Renal cortex interstitium (tissue), 15 donors: Measurements from ENCODE around the gene CYP4F12. TPM values are rescaled to one million over a fixed set of nuclear protein-coding genes. Genes with fewer than 3 reads are reported as not detected.

ENCODE experiments used
- DNase-seq, 11 donors: peaks; one replicate each; pipeline ENCODE4 v3.0.0-alpha.2; 2013; ENCODE audit warnings: low read depth in 9 of 11, low spot score in 4 of 11; ENCODE audit errors: extremely low read depth in 1 of 11
- long read RNA-seq, 16 experiments: transcript quantifications; one replicate each; lab custom pipeline, GENCODE V29; 2026
- polyA plus RNA-seq, 3 donors: library from polyadenylated mRNA; unstranded; fragments of 120-200 nt; gene quantifications; one replicate each; pipeline ENCODE4 v1.2.1, GENCODE V29; 2013; ENCODE audit not compliant: insufficient read length in 3 of 3

Gene CYP4F12, protein sequence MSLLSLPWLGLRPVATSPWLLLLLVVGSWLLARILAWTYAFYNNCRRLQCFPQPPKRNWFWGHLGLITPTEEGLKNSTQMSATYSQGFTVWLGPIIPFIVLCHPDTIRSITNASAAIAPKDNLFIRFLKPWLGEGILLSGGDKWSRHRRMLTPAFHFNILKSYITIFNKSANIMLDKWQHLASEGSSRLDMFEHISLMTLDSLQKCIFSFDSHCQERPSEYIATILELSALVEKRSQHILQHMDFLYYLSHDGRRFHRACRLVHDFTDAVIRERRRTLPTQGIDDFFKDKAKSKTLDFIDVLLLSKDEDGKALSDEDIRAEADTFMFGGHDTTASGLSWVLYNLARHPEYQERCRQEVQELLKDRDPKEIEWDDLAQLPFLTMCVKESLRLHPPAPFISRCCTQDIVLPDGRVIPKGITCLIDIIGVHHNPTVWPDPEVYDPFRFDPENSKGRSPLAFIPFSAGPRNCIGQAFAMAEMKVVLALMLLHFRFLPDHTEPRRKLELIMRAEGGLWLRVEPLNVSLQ
- polyA plus RNA-seq = 1 to 10 TPM in 1 of 3 donors, under 1 TPM in 1, not detected in 1; 0.62 to 1.3 TPM
- long read RNA-seq, donor 1 = 0 reads
- long read RNA-seq, donor 2 = 0 reads
- long read RNA-seq, donor 3 = 0 reads
- long read RNA-seq, donor 4 = 0 reads
- long read RNA-seq, donor 5 = 0 reads
- long read RNA-seq, donor 6 = 0 reads
- long read RNA-seq, donor 7 = 0 reads
- long read RNA-seq, donor 8 = 0 reads
- long read RNA-seq, donor 9 = 0 reads
- long read RNA-seq, donor 10 = 0 reads
- long read RNA-seq, donor 11 = 0 reads
- long read RNA-seq, donor 12 = 0 reads
- long read RNA-seq, donor 13 = 0 reads
- long read RNA-seq, donor 14 = 0 reads
- long read RNA-seq, donor 15 = 0 reads
- long read RNA-seq, donor 16 = 0 reads

DNA sequence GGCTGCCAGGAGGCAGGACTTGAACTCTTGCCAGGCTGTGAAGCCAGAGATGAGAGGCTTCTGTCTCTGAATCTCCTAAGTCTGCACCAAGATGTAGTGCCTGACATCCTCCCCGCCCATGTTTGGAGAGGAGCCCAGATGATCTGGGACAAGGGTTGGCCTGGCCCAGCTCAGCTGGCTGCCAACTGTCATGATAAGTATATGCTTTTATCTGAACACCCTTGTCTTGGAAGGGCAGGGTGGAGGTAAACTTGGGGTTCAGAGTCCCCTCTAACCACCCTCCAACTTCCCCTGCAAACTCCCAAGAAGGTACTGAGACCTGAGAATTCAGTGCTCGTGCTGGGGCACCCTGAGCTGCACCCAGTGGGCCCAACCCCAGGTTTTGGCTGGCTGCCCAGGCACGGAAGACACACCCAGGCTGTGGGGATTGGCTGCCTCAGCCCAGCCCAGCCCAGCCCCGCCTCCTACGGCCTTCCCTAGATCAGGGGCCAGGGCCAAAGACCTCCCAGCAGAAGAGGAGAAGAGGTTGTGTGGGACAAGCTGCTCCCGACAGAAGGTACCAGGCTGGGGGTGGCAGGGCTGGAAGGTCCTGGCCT, at the start of gene CYP4F12:
Gene CYP4F12, plus strand, starts transcription at position 508 of the 596 bp plus-strand sequence. CDS start 443 bp downstream, outside the sequence.
- DNase-seq = peak in 2 of 11 donors; percentile 1 to 12

DNA sequence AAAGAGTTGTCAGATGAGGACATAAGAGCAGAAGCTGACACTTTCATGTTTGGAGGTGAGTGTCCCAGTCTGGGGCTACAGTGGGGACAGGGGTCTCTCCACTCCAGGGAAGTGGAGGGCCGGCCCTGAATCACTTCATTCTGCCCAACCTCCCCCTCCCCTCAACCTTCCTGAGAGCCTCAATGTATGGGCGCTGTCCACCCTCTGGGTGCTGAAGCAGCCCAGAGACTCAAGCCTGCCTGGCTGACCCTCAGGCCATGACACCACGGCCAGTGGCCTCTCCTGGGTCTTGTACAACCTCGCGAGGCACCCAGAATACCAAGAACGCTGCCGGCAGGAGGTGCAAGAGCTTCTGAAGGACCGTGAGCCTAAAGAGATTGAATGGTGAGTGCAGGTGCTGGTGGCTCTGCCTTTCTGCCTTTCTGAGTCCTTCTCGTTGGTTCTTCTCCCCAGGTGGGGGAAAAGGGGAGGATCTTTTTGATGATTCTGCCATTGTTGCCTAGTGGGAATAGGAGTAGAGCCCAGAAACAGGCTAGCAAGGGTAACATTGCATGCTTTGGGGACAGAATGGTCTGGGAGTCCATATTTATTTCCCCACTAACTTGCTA, 49.1 kb upstream of the CYP4F12 start:
- peak in 5 of 11 donors; percentile 11 to 34 (median 15) for DNase-seq

DNA sequence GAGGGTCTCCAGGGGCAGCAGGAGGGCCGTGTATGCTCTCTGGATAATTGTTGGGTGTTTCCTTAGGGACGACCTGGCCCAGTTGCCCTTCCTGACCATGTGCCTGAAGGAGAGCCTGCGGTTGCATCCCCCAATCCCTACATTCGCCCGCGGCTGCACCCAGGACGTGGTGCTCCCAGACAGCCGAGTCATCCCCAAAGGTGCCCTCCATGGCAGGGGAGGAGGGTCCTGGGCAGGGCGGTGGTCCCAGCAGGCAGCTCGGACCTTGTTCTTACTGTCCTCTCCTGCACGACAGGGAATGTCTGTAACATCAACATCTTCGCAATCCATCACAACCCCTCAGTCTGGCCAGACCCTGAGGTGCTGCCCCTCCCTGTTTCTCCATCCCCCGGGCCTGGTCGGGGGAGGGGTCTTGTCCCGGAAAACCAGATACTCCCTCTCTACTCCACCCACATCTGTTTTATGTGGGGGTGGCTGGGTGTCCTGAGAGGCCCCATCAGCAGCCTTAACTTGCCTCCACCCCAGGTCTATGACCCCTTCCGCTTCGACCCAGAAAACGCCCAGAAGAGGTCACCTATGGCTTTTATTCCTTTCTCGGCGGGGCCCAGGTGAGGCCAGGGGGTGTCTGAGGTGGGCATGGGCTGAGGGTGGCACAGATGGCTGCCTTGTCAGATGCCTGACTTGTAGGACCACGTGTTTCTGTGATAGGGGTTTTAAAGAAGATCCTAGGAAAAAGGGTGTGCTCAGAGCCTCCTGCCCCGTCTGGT, 44.5 kb upstream of the CYP4F12 start:
- no peak for DNase-seq

DNA sequence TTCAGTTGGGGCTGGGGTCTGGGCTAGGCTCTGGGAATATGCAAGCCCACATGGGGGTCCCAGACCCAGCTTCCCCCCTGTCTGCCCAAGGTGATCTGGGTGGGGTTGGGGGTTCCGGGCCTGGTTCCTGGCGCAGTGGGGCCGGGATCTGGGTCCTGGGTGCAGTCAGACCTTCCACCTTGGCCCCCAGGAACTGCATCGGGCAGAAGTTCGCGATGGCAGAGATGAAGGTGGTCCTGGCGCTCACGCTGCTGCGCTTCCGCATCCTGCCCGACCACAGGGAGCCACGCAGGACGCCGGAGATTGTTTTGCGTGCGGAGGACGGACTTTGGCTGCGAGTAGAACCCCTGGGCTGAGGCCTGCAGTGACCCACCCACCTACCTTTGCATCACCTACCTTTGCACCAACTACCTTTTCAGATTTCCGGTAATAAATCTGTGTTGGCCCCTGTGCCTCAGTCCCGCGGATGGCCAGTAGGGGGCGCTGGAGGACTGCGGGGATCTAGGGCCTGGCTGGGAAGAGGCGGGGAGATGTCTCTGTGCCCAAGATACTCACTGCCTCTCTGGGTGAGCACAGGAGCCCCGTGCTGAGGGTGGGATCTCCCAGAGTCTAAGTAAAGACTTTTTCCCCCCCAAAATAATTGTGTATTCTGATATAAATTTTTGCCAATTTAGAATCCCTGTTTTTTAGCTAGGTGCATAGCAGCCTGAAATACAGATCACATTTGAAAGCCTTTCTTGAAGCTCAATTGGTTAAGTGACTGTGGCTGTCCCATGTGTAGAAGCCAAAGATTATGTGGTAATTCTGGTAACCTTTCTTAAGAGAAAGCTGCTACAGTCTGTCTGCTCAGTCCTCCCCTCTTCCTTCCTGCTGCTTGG, 43.6 kb upstream of the CYP4F12 start:
- peak in 7 of 11 donors; percentile 10 to 48 (median 24) for DNase-seq

DNA sequence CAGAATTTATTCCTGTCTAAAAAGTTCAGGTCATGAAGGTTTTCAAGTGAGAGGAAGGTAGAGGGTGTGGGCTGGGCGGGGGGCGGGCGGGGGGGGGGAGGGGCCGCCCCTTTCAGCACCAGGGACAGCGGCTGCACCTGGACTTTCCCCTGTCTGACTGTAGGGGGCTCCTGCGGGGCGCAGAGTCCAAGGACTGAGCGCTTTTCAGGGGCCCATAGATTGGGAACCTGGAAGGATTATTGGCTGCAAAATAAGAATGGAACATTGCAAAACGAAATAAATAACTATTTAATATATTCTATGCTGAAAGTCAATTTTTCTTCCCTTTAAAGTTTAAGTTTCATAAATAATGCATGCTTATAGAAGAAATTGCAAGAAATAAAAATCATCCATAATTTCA, 41.1 kb upstream of the CYP4F12 start:
- no peak for DNase-seq

DNA sequence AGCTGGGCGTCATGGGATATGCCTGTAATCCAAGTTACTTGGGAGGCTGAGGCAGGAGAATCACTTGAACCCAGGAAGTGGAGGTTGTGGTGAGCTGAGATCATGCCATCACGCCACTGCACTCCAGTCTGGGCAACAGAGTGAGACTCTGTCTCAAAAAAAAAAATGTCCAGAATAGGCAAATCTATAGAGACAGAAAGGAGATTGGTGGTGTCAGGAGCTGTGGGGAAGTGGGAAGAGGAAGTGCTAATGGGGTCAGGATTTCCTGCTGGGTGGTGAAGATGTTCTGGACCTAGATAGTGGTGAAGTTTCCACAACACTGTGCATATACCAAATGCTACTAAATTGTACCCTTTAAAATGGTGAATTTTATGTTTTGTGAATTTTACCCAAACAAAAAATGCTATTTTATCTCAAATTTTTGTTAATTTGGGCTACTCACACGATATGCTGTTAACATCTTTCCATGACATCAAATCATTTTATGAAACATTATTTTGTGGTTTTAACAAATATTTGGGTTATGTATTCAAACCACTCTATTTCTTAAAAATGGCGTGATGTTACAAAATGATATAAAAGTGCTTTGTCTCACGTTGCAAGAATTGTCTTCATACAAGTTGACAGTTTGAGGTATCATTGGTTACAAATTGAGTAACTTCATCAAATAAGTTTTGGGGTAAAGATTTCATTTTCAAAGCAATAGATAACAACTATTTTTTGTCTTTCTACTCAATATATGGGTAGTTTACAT, 39.6 kb upstream of the CYP4F12 start:
- DNase-seq = no peak

DNA sequence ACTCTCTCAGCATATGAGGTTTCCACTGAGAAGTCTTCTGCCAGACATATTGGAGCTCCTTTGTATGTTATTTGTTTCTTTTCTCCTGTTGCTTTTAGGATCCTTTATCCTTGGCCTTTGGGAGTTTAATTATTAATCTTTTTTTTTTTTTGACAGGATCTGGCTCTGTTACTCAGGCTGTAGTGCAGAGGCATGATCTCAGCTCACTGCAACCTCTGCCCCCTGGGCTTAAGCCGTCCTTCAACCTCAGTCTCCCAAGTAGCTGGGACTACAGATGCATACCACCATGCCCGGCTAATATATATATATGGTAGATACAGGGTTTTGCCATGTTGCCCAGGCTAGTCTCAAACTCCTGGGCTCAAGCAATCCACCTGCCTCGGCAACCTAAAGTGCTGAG, 38.8 kb upstream of the CYP4F12 start:
- DNase-seq = no peak

DNA sequence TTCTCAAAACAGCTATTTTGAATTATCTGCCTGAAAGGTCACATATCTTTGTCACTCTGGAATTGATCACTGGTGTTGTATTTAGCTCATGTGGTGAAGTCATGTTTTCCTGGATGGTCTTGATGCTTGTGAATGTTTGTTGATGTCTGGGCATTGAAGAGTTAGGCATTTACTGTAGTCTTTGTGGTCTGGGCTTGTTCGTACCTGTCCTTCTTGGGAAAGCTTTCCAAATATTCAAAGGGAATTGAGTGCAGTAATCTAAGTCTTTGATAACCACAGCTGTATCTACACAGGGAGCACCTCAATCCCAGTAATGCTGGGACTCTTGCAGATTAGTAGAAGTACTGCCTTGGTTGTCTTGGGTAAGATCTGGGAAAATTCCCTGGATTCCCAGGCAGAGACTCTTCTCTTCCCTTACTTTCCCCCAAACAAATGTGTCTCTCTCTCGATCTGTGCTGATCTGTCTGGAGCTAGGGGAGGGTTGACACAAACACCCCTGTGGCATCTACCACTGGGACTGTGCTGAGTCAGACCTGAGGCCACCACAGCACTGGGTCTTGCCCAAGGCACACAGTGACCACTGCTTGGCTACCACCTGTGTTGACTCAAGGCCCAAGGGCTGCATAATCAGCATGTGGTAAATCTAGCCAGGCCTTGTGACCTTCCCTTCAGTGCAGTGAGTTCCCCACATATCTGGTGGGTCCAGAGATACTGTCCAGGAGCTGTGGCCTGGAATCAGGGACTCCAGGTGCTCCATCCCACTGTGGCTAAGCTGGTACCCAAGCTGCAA, 37.7 kb upstream of the CYP4F12 start:
- DNase-seq = no peak

DNA sequence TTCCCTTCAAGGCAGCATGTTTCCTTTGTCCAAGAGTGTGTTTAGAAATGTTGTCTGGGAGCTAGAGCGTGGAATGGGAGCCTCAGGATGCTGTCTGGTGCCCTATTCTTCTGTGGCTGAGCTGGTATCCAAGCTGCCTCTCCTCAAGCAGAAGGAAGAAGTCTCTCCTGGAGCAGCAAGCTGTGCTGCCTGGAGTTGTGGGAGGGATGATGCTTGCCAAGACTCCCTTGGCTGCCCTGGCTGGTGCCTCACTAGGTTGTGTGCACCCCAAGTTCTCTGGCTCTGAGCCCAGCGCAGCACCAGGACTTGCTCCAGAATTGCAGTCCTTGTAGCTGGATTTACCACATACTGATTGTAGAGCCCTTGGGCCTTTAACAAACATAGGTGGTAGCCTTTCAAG, 36.9 kb upstream of the CYP4F12 start:
- no peak for DNase-seq

DNA sequence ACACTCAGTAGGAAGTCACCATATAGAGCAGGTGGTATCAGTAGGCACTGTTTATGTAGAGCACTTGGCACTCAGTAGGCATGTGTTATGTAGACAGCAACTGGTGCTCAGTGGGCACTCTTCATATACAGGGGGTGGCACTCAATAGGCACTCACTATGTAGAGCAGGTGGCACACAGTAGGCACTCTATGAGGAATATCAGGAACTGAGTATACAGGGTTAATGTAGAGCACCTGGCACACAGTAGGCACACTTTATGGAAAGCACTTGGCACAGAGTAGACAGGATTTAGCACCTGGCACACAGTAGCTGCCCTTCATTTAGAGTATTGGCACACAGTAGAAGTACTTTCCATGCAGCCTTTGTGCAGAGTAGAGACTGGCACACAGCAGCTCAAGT, 33.3 kb upstream of the CYP4F12 start:
- DNase-seq = no peak

DNA sequence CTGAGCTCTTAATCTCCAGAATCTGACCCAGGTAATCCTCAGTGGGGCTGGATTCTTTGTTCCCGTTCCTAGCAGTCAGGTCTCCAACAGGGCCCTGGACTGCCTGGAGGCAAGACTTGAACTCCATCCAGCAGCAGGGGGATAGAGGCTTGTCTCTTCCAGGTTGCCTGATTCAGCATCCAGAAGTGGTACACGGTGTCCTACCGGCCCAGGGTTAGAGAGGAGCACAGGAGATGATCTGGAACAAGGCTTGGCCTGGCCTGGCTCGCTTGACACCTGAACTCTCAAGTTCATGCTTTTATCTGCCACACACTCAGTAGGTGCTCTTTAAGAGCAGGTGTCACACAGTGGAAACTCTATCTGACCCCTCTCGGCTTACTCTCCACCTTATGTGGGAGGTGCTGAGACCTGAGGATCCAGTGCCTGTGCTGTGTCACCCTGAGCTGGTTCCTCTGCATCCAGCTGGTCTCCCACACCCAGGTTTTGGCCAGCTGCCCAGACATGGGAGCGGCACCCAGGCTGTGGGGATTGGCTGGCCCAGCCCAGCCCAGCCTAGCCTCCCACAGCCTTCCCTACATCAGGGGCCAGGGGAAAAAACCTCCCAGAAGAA, 32.5 kb upstream of the CYP4F12 start, which contains the start of gene CYP4F3:
Gene CYP4F3, plus strand, starts transcription at position 604 of the 610 bp plus-strand sequence. CDS start 519 bp downstream, outside the sequence.
- DNase-seq = peak in 2 of 11 donors; percentile 11 to 18

DNA sequence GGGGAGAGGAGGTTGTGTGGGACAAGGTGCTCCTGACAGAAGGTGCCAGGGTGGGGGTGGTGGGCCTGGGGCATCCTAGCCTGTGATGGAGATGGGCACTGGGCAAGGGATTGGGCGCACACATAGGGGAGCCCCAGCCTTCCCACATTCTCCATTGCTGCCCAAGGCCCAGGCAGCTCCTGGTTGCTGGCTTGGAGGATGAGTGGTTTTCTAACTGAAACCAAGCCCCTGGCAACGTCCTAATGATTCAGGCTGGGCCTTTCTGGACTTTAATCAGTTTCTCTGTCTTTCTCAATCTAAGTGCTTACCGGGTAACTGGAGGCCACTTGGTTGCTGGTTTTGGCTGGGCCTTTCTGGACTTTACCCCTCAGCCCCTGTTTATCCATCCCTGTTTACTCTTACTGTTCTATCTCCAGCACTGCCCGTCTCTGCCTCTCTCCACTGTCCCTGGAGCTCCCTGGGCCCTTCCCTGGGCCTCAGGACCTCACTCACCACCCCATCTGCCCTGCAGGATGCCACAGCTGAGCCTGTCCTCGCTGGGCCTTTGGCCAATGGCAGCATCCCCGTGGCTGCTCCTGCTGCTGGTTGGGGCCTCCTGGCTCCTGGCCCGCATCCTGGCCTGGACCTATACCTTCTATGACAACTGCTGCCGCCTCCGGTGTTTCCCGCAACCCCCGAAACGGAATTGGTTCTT, 31.8 kb upstream of the CYP4F12 start:
- no peak for DNase-seq

DNA sequence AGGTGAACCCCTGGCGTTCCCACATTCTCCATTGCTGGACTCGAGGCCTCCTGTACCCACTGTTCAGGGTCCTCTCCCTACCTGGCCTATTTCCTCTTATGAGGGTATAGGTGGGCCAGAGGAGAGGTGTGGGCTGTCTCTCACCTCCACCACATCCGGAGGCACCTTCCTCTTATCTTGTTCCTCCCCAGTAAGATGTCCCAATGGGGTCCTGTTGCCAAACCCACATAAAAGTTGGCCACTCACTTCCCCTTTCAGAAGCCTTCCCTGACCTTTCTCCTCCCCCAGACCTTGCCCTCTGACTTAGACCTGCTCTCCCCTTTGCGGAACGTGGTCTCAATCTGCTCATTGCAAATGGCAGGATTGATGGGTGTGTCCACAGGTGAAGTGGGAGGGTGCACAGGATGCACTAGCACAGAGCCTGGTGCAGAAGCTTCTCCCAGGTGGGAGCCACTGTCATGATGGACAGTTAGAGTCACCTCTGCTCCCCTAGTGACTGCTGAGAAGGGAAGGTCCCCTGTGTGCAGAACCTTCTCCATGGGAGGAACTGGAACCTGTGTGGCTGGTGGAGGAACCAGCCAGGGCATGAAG, 30.9 kb upstream of the CYP4F12 start:
- no peak for DNase-seq

DNA sequence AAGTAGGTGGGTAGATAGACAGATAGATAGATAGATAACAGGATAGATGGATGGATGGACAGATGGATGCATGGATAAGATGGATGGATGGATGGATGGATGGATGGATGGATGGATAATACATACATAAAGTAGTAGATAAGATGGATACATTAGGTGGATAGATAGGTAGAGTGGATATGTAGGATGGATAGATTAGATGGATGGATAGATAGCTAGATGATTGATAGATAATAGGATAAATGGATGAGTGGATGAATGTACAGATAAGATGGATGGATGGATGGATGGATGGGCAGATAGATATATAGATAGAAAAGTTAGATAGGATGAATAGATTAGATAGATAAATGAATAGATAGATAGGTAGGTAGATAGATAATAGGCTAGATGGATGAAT, 30.1 kb upstream of the CYP4F12 start:
- DNase-seq = no peak

DNA sequence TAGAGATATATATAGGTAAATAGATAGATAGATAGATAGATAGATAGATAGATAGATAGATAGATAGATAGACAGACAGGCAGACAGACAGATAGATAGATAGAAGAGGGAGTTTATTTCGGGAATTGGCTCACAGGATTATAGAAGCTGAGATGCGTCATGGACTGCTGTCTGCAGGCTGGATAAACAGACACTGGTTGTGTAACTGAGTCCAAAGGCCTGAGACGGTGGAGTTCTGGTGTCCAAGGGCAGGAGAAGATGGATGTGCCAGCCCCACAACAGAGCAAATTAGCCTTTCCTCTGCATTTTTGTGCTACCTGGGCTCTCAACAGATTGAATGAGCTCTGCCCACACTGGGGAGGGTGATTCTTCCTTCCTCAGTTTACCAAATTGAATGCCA, 29.5 kb upstream of the CYP4F12 start:
- DNase-seq = no peak
